HepG2 (cell line): Measurements from ENCODE around the gene RPGRIP1. TPM values are rescaled to one million over a fixed set of nuclear protein-coding genes. Genes with fewer than 3 reads are reported as not detected.

Experiments used
- BCL6 ChIP-seq: IDR thresholded peaks from 2 replicates; pipeline ENCODE4 v1.6.1; 2016; ENCODE audit warnings: missing genetic modification reagents, missing compliant biosample characterization
- DPF2 ChIP-seq: sonication (generic); formaldehyde crosslinking; IDR thresholded peaks from 2 replicates; pipeline ENCODE4 v1.4.0; 2020; ENCODE audit warnings: mild to moderate bottlenecking, low read depth, missing genetic modification reagents, borderline replicate concordance
- EHMT2 ChIP-seq: fragments of 200-600 bp; sonication (generic); IDR thresholded peaks from 2 replicates; pipeline ENCODE4 v1.7.0; 2017; ENCODE audit warnings: antibody characterized with exemption, low read depth, low read length, borderline replicate concordance
- ELF3 ChIP-seq: IDR thresholded peaks from 2 replicates; pipeline ENCODE4 v1.6.1; 2016; ENCODE audit warnings: missing genetic modification reagents, missing compliant biosample characterization
- ESRRA ChIP-seq: sonication (generic); formaldehyde crosslinking; IDR thresholded peaks from 2 replicates; pipeline ENCODE4 v1.5.1; 2020; ENCODE audit warnings: mild to moderate bottlenecking, low read depth, missing genetic modification reagents
- GABPB1 ChIP-seq: IDR thresholded peaks from 2 replicates; pipeline ENCODE4 v1.6.1; 2016; ENCODE audit warnings: mild to moderate bottlenecking, missing genetic modification reagents, moderate library complexity, missing compliant biosample characterization
- HOXA9 ChIP-seq: sonication (generic); formaldehyde crosslinking; IDR thresholded peaks from 2 replicates; pipeline ENCODE4 v1.8.1; 2022; ENCODE audit warnings: missing genetic modification reagents, mild to moderate bottlenecking, moderate library complexity, borderline replicate concordance
- ISX ChIP-seq: sonication (generic); formaldehyde crosslinking; conservative IDR thresholded peaks from 2 replicates; pipeline ENCODE4 v1.5.0; 2020; ENCODE audit warnings: missing genetic modification reagents
- KDM5A ChIP-seq: fragments of 200-600 bp; sonication (generic); IDR thresholded peaks from 2 replicates; pipeline ENCODE4 v1.7.0; 2018; ENCODE audit warnings: antibody characterized with exemption, mild to moderate bottlenecking, low read length, borderline replicate concordance
- KIAA2018 ChIP-seq: sonication (generic); formaldehyde crosslinking; IDR thresholded peaks from 2 replicates; pipeline ENCODE4 v1.5.0; 2020; ENCODE audit warnings: mild to moderate bottlenecking, missing genetic modification reagents, borderline replicate concordance
- LRRFIP1 ChIP-seq: sonication (generic); formaldehyde crosslinking; conservative IDR thresholded peaks from 2 replicates; pipeline ENCODE4 v1.4.0; 2020; ENCODE audit warnings: missing genetic modification reagents
- NR1H2 ChIP-seq: sonication (generic); formaldehyde crosslinking; IDR thresholded peaks from 2 replicates; pipeline ENCODE4 v1.8.1; 2022; ENCODE audit warnings: low read depth, missing genetic modification reagents, borderline replicate concordance
- REPIN1 ChIP-seq: sonication (generic); formaldehyde crosslinking; IDR thresholded peaks from 2 replicates; pipeline ENCODE4 v1.8.0; 2022; ENCODE audit warnings: missing genetic modification reagents, low read depth, mild to moderate bottlenecking, borderline replicate concordance
- TOE1 ChIP-seq: sonication (generic); formaldehyde crosslinking; IDR thresholded peaks from 2 replicates; pipeline ENCODE4 v1.4.0; 2020; ENCODE audit warnings: mild to moderate bottlenecking, missing genetic modification reagents
- YY1 ChIP-seq: IDR thresholded peaks from 2 replicates; pipeline ENCODE4 v1.6.1; 2011; ENCODE audit warnings: low read length, low read depth, moderate library complexity, mild to moderate bottlenecking; ENCODE audit not compliant: insufficient read depth, insufficient replicate concordance
- ZNF235 ChIP-seq: sonication (generic); formaldehyde crosslinking; IDR thresholded peaks from 2 replicates; pipeline ENCODE4 v1.8.1; 2023; ENCODE audit warnings: mild to moderate bottlenecking, missing genetic modification reagents, borderline replicate concordance
- ZNF451 ChIP-seq: sonication (generic); formaldehyde crosslinking; IDR thresholded peaks from 2 replicates; pipeline ENCODE4 v1.5.0; 2020; ENCODE audit warnings: mild to moderate bottlenecking, missing genetic modification reagents
- polyA plus RNA-seq, 8 experiments: library from polyadenylated mRNA; depleted of rRNA in 3 of 8; stranded (reverse) in 7 of 8; unstranded in 1 of 8; fragments of >200 nt; fragmentation: Illumina TruSeq in 4 of 8; extraction: Trizol in 4 of 8; gene quantifications; 2 replicates each; pipeline versions ENCODE4 v1.2.1 to v1.2.3, GENCODE V29; 2011 to 2016; ENCODE audit warnings: low read depth in 4 of 8, missing spikeins in 1 of 8, mixed read lengths in 1 of 8; ENCODE audit not compliant: insufficient read depth in 1 of 8
- total RNA-seq, 5 experiments: library from RNA; depleted of rRNA; stranded (reverse); fragments of >200 nt; fragmentation: Illumina TruSeq; extraction: Trizol; gene quantifications; 2 replicates each; pipeline ENCODE4 v1.2.3, GENCODE V29; 2016; ENCODE audit warnings: low read depth in 1 of 5

Gene RPGRIP1
- total and polyA plus RNA-seq, 2 of the 13 experiments (the other 11 are each of a cell fraction or from before 2014, with no cell fraction given), result 0.13 to 1.1 TPM

- TF ChIP-seq KIAA2018 (peak; percentile 93; the same call in 1 of the 2 replicates), ELF3 (CRISPR knock-in tag) (peak; percentile 67; the same call in 1 of the 2 replicates), LRRFIP1 (CRISPR knock-in tag) (peak; percentile 34; the same call in 1 of the 2 replicates), REPIN1 (CRISPR knock-in tag) (peak; percentile 82; the same call in 1 of the 2 replicates), ISX (CRISPR knock-in tag) (peak; percentile 77), ESRRA (CRISPR knock-in tag) (peak; percentile 78; the same call in 1 of the 2 replicates), NR1H2 (CRISPR knock-in tag) (no peak; the same call in 1 of the 2 replicates), HOXA9 (no peak), TOE1 (no peak), ZNF235 (CRISPR knock-in tag) (no peak), DPF2 (CRISPR knock-in tag) (no peak), GABPB1 (CRISPR knock-in tag) (peak; percentile 99), EHMT2 (no peak), YY1 (peak; percentile 97), ZNF451 (CRISPR knock-in tag) (peak; percentile 88; the same call in 1 of the 2 replicates), KDM5A (no peak), BCL6 (CRISPR knock-in tag) (no peak; the same call in none of the 2 replicates)
These were observed 10.4 kb upstream of the RPGRIP1 start, which contains the start of gene HNRNPC (continued) for GRCh38 chr14:21269252-21270046.
